GM12874 (cell line): ENCODE data around the gene KLF13.

ENCODE experiments used
- CTCF ChIP-seq: IDR thresholded peaks from 2 replicates; pipeline ENCODE4 v1.5.1; 2011; ENCODE audit warnings: low read depth, mild to moderate bottlenecking, control low read depth, low read length, moderate library complexity; ENCODE audit not compliant: insufficient read depth

Gene KLF13

DNA sequence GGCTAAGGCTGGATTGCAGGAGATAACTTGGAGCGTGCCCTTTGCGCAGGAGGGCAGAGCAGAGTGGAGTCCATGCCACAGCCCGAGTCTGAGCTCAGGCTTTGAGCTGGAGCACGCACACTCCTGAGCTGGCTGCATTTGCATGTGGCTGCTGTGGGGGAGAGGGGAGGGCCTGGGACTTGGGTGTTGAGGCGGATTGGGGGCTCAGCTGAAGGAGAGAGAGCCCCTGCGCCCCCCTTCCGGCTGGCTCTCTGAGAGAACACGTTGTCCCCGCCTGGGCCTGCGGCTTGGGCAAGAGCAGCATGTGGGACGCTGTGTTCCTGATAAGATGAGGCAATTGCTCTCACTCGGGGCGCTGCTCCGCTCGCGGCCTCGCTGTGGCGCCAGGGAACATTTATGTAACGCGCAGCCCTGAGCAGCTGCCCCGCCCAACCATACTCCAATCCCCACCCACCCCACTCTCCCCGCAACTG lies 39.1 kb downstream of the KLF13 start:
- peak; percentile 45; the same call in 1 of the 2 replicates for TF ChIP-seq CTCF

DNA sequence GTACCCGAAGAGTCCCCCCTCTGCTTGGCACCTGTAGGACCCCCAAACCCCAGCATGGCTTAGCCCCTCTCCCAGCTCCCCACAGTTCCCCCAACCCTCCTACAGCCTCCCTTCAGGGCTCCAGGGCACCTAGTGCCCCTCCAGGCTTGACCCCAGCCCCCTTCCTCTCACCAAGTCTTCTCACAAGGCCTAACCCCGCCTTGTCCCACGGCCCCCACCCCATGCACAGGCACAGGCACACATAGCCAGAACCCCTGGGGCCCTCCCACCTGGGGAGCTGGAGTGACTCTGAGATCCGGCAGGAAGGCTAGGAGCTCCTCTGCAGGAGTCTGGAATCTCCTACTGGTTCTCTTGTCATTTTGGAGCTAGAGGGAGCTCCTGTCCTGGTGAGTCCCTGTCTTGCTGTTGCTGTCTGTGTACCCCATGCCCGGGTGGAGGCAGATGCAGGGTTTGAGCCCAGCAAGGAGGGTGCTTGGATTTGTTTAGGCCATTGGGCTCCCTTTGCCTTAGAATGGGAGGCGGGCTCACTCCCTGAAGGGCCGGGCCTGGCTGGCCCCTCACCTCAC lies 39.6 kb downstream of the KLF13 start:
- no peak for TF ChIP-seq CTCF

DNA sequence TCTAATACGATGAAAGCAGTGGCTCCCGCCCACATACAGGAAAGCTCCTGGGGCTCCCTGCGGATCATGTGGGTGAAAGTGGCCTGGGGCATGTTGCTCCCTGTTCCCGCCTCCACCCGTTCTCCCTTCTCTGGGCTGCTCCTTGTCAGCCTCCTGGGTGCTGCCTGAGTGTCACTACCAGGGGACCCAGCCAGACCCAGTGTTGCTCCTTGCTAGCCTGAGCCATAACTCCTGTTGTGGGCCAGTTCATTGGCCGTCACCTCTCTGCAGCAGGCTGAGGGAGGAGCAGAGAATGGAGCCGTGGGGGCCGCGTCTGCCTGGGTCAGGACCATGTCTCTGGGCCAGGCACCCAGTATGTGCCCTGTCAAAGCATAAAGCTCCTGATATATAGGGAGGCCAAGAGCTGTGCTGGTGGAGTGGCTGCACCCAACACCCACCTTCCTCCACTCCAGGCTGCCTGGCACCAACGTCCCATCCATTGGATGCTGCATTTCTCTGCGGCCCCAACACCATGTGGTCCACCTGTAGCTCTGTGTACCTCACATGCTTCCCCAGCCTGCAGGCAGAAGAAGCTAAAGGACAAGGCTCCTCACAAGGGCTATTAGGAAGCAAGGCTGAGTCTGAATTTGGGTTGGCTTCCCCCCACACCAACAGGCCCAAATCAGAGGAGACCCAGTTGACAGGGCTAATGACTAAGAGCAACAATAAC lies 40.5 kb downstream of the KLF13 start:
- no peak for TF ChIP-seq CTCF

DNA sequence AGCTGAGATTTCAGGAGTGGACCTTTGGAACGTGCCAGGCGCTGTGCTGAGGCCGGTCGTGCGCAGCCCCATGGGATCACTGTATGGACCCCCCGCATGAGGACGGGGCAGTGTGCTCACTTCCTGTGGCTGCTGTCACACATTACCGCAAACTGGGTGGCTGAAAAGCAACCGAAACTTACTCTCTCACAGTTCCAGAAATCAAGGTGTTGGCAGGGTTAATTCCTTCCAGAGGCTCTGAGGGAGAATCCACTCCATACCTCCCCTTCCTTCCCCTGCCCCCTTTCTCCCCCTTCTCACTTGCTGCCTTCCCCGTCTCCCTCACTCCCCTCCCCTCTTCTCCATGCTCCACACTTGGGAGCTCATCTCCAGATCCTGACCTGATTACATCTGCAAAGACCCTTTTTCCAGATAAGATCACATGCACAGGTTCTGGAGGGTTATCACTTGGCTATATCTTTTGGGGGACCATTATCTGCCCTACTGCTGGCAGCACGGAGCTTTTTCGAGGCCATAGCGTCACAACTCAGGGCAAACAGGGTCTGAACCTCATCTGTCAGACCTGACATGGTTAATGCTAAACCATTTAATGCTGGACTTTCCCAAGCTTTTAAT lies 41.2 kb downstream of the KLF13 start:
- TF ChIP-seq CTCF, result no peak

DNA sequence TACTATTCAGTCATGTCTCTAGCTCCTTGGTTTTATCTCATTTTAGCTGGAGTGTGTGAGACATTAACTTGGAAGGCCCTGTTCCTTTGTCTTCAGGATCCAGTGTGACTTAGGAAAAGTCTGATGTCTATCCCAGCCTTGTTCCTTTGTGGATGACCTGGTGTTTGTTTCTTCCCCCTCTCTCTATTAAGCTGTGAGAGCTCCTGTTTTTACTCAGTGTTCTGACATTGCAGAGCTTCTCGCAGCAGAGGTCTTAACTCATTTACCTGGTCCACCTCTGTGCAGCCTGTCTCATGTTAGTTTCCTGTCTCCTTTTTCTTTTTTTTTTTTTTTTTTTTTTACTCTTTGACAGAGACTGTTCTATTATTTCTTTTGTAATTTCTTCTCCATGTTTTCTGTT lies 43.1 kb downstream of the KLF13 start:
- no peak for TF ChIP-seq CTCF

DNA sequence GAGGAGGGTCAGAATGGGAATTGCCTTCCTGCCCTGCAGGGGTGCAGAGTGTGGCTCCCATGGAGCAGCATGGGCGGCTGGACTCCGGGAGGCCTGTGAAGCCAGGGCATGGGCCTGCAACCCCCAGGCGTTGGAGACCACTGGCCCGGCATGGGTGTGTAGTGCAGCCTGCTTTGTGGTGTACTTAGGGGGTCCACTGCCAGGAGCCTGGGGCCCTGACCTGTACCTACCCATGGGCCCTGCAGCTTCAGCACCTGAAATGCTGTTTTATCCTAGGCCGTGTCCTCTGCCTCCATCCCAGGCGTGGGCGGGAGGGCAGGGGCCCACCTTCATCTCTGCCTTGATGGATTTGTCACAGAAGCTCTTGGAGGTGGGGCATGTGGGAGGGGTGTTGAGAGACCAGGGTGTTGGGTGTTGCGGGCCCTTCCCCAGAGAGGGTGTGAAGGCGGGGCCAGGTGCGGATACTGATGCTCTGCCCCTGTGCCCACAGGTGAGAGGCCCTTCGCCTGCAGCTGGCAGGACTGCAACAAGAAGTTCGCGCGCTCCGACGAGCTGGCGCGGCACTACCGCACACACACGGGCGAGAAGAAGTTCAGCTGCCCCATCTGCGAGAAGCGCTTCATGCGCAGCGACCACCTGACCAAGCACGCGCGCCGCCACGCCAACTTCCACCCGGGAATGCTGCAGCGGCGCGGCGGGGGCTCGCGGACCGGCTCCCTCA lies 45.0 kb downstream of the KLF13 start:
- TF ChIP-seq CTCF, result no peak

DNA sequence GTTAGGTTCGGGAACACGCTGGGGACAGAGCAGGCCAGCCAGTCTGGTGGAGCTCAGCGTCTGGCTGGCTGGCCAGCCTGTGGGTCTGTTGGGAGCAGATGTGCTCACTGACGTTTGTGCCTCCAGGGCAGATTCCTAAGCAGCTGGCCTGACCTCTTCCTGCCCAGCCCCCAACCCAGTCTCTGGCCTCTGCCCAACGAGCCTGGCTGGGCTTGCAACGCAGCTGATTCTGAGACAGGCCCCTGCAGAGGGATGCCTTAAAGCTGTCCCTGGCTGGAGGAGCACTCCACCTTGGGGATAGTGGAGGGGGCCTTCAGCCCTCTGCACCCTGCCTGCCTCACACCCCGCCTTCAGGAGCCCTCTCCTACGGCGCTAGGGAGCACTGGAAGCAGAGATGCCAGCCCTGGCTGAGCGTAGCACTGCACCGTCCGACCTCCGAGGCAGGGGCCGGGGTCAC lies 46.0 kb downstream of the KLF13 start:
- TF ChIP-seq CTCF, result no peak
